ENCODE results near the gene TP53BP1. TPM values are rescaled to one million over a fixed set of nuclear protein-coding genes. Genes with fewer than 3 reads are reported as not detected.

Gene TP53BP1
- total and polyA plus RNA-seq, 3 donors from 2014 or later, result 50.0 to 133 (median 112) TPM

GRCh38 chr15:43390723-43391122 lies 102.2 kb downstream of the TP53BP1 start:
- intact Hi-C loops (cut with DNase I; ENCODE audit: low total_unique reads), result no loop called here
- TF ChIP-seq CTCF (IDR thresholded peaks at IDR 0.05) (no peak), POLR2A (IDR thresholded peaks at IDR 0.05) (no peak)
- H3K36me3 ChIP-seq (ENCODE audit: low read depth, missing control alignments), result no peaks in the 10 kb centered on the region
- no peaks in the 10 kb centered on the region for H3K4me1 ChIP-seq
- DNase-seq, result no peak
- no peaks in the 10 kb centered on the region for H3K27me3 ChIP-seq
- WGBS, 2 donors, result 95 to 96% methylated on average over 8 of the region's 8 CpGs
- H3K4me3 ChIP-seq, result no peak overlapping the region
- no peak overlapping the region for H3K27ac ChIP-seq
- H3K9me3 ChIP-seq, result no peaks in the 10 kb centered on the region

- Histone ChIP-seq H3K36me3 (ENCODE audit: low read depth, missing control alignments) (no peaks in the 10 kb centered on the region), H3K4me3 (no peak overlapping the region), H3K9me3 (no peaks in the 10 kb centered on the region), H3K27ac (no peak overlapping the region), H3K4me1 (no peaks in the 10 kb centered on the region), H3K27me3 (no peaks in the 10 kb centered on the region)
- DNase-seq, result no peak
- WGBS, 2 donors, result 80 to 85% methylated on average over 2 of the region's 2 CpGs
- no peak for TF ChIP-seq CTCF (IDR thresholded peaks at IDR 0.05)
- TF ChIP-seq POLR2A (IDR thresholded peaks at IDR 0.05), result no peak
- intact Hi-C loops (cut with DNase I; ENCODE audit: low total_unique reads), result no loop called here
These were observed 109.9 kb downstream of the TP53BP1 start for GRCh38 chr15:43383070-43383469.

GRCh38 chr15:43382310-43382709 lies 110.6 kb downstream of the TP53BP1 start:
- no peaks in the 10 kb centered on the region for H3K4me1 ChIP-seq
- no peak overlapping the region for H3K27ac ChIP-seq
- no peaks in the 10 kb centered on the region for H3K27me3 ChIP-seq
- H3K4me3 ChIP-seq, result no peak overlapping the region
- no peaks in the 10 kb centered on the region for H3K9me3 ChIP-seq
- intact Hi-C loops (cut with DNase I; ENCODE audit: low total_unique reads), result no loop called here
- no peak for TF ChIP-seq POLR2A (IDR thresholded peaks at IDR 0.05)
- no peak for TF ChIP-seq CTCF (IDR thresholded peaks at IDR 0.05)
- no peak for DNase-seq
- WGBS, 2 donors, result 93 to 94% methylated on average over 4 of the region's 4 CpGs
- no peaks in the 10 kb centered on the region for H3K36me3 ChIP-seq (ENCODE audit: low read depth, missing control alignments)

GRCh38 chr15:43378601-43379000 lies 114.4 kb downstream of the TP53BP1 start:
- Histone ChIP-seq H3K4me3 (no peak overlapping the region), H3K27me3 (no peaks in the 10 kb centered on the region), H3K27ac (no peak overlapping the region), H3K4me1 (no peaks in the 10 kb centered on the region), H3K9me3 (no peaks in the 10 kb centered on the region), H3K36me3 (ENCODE audit: low read depth, missing control alignments) (no peaks in the 10 kb centered on the region)
- intact Hi-C loops (cut with DNase I; ENCODE audit: low total_unique reads), result no loop called here
- DNase-seq, result no peak
- TF ChIP-seq POLR2A (IDR thresholded peaks at IDR 0.05) (no peak), CTCF (IDR thresholded peaks at IDR 0.05) (no peak)

- Histone ChIP-seq H3K36me3 (ENCODE audit: low read depth, missing control alignments) (no peaks in the 10 kb centered on the region), H3K27me3 (no peaks in the 10 kb centered on the region), H3K9me3 (no peaks in the 10 kb centered on the region), H3K4me1 (peaks cover 4% of the 10 kb centered on the region), H3K4me3 (no peak overlapping the region), H3K27ac (no peak overlapping the region)
- intact Hi-C loops (cut with DNase I; ENCODE audit: low total_unique reads), result no loop called here
- DNase-seq, result peak; percentile 33
- TF ChIP-seq POLR2A (IDR thresholded peaks at IDR 0.05) (no peak), CTCF (IDR thresholded peaks at IDR 0.05) (peak; percentile 32 to 62 (median 51))
- 88 to 91% methylated on average over 13 of the region's 13 CpGs for WGBS, 2 donors
These were observed 116.8 kb downstream of the TP53BP1 start for GRCh38 chr15:43376017-43376705.

Measured in testis (tissue), 3 donors.